NCI-H1694 treated with DMSO at 0.1 percent for 48 hours (cell line): ENCODE results near the gene WSB2.
A peak's percentile ranks its signal among the peaks of the same experiment; 100 is the strongest.
"Not testable (repeated sequence)": the region's sequence is repeated elsewhere in the genome, so short reads cannot be mapped to it uniquely, and the experiment has no call there.

Experiments used
- DNase-seq: peaks from one replicate; lab custom pipeline; 2025; lab: John Stamatoyannopoulos, UW

Gene WSB2

DNA sequence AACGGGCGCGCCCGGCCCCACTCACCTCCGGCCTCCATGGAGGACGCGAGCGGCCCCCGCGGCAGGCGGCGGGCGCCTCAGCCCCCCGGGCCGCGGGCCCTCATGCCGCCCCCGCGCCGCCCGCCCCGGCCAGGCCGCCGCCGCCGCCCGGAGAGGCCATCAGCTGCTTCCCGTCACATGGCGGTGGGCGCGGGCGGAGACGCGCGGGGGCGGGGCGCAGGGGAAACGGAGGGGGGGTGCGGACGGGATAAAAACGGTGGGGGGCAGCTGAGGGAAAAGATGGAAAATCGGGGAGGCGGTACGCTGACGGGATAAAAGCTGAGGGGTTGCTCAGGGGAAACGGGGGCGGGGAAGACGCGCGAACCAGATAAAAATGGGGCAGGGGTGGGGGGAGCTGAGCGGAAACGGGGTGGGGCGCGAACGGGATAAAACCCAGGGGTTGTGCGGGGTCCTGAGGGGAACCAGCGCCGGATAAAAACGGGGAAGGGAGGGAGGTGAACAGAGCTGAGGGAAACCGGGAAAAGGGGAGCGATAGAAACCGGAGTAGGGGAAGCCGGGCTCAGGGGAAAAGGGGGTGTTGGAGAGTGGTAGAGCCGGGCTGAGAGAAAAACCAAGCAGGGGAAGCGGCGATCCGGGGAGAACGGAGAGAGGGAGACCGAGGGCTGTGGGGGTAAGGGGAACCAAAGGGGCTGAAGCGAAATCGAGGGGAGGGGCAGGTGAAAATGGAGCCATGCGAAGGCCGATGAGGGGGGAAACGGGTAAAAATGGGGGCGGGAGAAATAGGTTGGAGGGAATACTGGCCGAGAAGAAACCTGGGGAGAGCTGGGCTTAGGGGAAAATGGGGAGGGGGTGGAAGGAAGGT is at the start of gene WSB2:
Gene WSB2 (minus strand): TSS at position 169 of the 862 bp plus-strand sequence. CDS start 131 bp downstream, at position 38.
- no peak for DNase-seq

DNA sequence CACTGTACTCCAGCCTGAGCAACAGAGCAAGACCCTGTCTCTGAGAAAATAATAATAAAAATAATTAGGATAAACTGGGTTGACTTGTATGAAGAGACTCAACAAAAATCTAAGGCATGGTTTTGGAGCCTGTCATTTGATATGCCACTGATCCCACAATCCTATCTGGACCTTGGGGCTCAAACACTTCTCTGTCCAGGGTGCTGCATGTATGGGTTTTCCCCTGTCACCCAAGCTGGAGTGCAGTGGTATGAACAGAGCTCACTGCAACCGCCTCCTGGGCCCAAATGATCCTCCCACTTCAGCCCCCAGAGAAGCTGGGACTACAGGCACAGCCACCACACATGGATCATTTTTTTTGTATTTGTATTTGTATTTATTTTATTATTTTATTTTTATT is 48.1 kb upstream of the WSB2 start:
- no peak for DNase-seq

DNA sequence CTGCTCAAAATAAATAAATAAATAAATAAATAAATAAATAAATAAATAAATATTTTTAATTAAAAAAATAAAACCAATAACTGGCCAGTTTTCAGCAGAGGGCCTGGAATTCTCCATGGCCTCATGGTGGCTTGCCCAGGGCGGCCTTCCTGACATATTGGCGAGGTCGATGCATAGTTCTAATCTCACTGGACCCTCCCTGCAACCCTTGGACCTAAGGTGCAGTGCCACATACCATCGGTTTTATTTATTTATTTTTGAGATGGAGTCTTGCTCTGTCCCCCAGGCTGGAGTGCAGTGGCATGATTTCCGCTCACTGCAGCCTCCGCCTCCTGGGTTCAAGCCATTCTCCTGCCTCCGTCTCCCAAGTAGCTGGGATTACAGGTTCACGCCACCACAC is 46.7 kb upstream of the WSB2 start:
- no peak for DNase-seq

DNA sequence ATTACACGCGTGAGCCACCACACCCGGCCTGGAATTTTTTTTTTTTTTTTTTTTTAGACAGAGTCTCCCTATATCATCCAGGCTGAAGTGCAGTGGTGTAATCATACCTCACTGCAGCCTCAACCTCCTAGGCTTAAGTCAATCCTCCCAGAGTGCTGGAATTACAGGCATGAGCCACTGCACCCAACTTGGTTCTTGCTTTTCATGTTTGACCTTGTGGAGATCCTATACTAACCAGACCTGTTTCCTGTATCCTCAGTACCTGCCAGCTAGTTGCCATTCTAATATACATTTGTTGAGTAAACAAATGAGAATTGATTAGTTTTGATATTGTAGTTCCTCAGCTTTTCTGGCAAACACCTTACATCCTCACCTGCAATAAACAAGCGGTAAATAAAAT is 46.0 kb upstream of the WSB2 start:
- DNase-seq, result no peak

DNA sequence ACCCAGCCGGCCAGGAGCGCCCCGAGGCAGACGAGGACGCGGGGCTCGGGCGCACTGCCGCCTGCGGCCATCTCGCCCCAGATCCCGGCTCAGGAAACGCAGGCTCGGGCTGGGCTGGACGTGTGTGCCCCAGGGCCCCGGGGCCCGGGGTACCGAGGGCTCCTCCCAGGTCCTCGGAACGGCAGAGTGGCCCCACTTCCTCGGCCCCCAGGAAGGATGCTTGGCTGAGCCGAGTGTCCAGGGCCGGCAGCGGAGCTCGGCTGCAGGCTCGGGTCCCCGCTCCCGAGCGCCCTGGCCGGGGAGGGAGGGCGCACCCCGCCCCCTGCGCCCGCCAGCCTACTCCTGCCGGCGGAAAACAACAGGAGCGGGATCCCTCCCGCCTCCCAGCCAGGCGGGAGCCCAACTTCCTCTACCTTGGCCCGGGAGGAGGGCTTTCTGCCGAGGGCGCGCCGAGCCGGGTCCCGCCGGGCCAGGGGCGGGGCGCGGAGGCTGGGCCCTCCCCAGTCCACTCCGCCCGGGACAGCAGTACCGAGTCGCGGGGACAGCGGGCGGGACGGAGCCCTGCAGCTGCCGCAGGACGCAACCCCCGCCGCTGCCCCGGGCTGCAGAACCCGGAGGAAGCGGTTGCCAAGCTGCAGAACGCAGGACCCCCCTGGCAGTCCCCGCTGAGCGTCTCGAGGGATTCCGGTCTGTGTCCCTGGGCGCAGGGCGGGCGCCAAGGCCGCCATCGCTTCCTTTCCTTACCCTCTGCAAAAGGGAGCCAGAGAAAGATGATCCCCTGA is 42.8 kb upstream of the WSB2 start, which contains the start of gene VSIG10:
Gene VSIG10 (minus strand): TSS at position 411 of the 782 bp plus-strand sequence. CDS start 340 bp downstream, at position 71.
- DNase-seq, result peak; percentile 35

DNA sequence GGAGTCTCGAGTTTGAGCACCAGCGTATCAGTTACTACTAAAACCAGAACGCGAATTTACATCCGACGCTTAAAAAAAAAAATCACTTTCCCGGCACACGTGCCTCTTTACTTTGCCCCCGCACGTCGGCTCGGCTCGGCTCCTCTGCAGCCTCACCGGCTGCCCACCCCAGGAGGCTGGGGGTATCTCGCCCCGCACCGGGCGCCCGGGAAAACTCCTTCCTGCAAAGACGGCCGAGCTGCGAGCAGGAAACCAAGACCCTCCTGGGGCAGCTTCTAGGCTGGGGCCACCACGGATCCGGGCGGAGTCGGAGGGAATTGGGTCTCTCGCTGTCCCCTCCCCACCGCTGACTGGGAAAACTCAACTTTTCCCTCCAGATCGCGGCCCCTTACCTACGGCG is 42.2 kb upstream of the WSB2 start:
- peak; percentile 17 for DNase-seq

DNA sequence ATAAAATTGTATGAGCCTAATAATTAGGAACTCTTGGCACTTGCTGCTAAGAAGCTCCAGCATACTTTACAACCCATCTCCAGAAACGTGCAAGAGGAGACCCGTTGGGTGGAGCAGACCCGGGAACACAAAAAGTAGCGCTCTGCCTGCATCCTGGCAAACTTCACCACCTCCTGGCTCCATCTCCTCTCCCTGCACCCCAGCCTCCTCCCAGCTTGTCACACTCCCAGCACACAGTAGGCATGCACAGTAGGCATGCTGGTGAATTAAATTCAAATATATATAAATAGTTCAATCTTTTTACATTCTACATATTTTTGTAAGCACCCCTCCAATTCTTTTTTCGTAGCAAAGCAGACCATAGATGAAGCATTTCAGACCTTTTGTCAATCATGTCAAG is 41.6 kb upstream of the WSB2 start:
- DNase-seq, result no peak

DNA sequence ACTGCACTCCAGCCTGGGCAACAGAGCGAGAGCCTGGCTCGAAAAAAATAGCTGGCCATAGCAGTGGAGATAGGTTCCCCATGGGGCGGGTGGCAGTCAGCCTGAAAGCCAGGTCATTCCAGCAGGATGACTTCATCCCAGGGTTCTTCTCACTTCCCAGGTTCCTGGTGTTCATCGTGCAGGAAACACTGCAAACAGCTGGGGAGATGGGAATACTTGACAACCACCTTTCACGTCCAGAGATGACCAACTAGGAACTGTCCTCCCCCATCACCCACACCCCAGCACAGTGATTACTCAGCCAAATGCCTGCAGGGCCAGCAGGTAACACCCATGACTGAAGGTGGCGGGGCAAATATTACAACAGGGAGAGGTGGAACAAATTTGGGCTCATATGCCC is 41.1 kb upstream of the WSB2 start:
- no peak for DNase-seq

DNA sequence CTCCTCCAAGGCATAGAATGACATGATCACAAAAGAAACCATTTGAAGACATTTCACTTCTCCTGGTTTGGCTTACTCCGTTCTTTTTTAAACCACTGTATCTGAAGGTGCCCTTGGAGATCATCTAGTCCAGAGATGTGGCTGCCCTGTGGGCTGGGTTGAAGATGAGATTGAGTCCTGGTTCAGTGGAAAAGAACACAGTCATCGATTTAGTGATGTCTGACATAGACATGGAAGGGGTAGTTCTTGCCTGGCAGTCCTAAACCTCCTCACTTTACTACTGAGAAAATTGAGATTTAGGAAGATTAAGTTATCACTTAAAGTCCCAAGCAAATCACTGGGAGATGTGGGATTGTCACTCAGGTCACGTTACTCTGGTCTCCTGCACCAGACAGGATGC is 40.1 kb upstream of the WSB2 start:
- DNase-seq, result no peak

DNA sequence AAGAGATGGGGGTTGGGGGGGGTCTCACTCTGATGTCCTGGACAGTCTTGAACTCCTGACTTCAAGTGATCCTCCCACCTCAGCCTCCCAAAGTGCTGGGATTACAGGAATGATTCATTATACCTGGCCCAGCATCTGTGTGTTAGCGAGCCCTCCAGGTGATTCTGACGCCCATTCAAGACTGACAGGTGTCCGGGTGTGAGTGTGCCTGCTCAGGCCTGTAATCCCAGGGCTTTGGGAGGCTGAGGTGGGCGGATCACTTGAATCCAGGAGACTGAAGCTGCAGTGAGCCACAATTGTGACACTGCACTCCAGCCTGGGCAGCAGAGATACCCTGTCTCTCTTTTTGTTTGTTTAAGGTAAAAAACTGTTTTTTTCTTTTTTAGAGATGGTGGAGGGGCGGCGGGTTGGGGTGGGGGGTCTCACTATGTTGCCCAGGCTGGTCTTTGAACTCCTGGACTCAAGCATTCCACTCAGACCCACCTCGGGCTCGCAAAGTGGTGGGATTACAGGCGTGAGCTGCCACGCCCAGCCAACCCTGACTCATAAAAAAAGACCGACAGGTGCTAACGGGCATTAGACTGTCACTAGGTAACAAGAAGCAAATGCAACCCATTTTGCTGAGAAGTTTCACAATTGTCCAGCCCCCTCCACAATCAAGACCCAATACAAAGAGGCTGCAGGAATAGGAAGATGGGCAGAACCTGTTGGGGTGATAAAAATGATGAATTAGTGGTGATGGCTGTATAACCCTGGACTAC is 38.1 kb upstream of the WSB2 start:
- no peak for DNase-seq

DNA sequence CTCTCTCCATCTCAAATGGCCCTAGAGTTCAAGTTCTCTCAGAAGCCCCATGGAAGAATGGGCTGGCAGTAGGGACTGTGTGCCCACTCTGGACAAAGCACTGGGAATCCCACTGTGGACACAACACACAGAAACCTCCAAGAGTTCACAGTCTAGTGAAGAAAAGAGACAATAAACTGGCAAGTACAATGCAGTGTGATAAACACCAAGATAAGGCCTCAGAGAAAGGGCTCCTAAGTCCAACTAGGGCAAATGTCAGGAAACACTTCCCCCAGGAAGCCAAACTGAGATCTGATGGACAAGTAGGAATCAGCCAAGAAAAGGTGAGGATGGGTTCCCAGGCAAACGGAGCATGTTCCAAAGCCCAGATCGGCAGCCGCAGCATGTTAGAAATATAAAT is 37.4 kb upstream of the WSB2 start:
- DNase-seq, result no peak

DNA sequence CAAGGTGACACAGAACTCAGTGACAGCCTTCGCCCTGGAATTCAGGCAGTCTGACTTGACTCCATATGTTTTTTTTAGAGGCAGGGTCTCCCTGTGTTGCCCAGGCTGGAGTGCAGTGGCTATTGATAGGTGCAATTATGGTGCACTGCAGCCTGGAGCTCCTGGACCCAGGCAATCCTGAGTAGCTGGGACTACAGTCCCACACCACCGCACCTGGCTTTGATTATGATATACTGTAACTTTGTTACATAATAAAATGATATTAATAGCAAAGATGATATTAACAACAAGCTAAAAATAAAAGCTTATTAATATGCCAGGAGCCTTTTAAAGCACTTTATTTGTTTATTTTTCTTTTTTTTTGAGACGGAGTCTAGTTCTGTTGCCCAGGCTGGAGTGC is 33.1 kb upstream of the WSB2 start:
- DNase-seq, result no peak

DNA sequence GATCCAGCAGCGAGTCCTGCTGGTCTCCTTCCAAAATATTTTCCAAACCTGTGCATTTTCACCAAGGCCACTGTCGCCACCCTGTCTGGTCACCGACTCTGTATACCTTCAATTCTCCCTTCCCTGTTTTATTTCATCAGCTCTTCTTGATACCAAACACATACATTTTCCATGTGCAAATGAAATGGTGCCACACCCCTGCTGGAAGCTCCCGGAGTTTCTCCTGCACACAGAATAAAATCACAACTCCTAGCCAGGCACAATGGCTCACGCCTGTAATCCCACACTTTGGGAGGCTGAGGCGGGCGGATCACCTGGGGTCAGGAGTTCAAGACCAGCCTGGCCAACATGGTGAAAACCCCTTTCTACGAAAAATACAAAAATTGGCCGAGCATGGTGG is 28.8 kb upstream of the WSB2 start:
- no peak for DNase-seq

DNA sequence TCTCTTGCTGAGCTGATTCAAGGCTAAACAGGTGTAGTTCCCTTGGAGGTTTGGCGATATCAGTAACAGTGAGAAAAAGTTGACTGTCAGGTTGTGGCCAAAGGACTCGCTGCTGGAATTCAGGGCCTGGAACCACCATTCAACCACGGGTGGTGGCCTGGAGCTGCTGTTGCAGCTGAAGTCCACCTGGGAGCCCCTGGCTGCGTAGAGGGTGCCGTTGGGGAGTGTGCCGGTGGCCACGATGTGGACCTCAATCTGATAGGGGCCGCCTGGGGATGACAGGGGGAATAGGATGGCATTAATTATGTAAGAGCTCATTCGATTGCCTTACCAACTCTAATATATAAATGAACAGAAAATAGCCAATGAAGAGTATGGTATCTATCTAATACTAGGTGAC is 21.2 kb upstream of the WSB2 start:
- no peak for DNase-seq

DNA sequence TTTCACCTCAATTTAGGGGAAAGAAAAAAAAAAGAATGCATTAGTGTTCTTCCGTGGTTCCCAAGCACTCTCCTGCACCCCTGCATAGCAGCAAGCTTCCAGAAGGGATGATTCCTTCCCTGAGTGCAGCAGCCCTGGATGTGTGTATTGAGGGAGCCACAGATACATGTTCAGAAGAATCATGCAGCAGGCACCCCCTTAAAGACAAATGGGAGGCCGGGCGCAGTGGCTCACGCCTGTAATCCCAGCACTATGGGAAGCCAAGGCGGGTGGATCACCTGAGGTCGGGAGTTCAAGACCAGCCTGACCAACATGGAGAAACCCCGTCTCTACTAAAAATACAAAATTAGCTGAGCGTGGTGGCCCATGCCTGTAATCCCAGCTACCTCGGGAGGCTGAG is 20.5 kb upstream of the WSB2 start:
- not testable (repeated sequence) for DNase-seq

DNA sequence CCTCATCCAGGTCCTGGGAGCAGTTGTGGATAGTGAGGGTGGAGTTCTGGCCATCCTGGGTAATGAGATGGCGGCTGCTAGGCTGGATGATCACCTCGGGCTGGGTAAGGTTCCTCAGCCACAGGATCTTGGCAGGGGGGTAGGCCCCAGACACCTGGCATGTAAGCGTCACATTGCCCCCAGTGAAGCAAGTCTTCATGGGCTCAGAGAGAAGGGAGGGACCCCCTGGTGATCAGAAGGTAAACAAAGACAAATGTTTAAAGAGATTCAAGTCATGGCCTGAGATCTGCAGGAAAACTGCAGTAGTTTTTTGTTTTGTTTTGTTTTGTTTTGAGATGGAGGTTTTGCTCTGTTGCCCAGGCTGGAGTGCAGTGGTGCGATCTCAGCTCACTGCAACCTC is 12.8 kb upstream of the WSB2 start:
- no peak for DNase-seq

DNA sequence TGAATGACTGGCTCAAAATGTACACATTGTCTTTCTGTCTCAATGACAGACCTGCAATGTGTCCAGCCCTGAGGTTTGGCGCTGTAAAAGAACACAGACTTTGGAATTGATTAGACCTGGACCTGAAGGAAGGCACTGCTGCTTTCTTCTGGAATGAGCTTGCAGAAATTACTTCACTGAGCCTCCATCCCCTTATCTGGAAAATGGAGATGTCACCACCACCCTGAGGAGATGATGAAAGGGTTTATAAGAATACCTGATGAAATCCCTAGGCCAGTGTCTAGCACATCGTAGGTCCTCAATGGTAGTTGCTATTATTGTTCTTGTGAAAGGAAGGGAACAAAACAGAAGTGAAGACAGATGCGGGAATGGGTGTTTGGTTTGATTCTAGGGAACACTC is 9.7 kb upstream of the WSB2 start:
- DNase-seq, result no peak

DNA sequence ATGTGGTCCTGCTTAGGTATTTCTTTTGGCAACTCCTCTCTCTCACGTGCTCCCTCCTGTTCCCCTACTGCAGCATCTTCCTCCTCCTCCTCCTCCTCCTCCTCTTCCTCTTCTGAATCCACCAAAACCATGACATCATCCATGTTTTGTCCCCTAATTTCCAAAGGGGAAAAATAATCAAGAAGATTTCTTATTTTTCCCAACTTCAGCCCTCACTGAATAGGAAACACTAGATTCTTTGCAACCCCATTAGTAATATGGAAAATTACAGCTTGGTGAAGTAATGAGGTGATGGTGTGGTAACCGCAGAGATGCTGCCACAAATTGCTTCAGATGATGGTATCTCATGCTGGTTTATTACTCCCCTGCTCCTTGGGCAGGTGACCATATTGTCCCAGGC is 7.5 kb upstream of the WSB2 start:
- DNase-seq, result no peak

DNA sequence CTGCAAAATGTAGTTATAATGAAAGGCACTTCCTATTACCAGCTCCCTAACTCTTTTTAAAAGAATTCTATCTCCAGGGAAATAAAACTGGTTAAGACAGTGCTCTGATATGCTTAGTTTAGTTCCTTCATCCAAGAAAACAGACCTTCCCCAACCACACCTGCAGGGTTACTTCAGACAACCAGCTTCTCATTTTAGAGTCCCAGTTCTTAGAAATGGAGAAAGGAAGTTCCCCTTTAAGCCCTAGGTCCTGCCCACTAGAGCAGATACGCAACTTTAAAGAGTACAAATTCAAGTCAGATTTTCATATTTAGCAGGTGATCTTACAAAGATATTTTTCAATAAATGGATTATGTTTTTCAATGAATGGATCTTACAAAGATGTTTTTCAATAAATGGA is 4.4 kb upstream of the WSB2 start:
- DNase-seq, result no peak

DNA sequence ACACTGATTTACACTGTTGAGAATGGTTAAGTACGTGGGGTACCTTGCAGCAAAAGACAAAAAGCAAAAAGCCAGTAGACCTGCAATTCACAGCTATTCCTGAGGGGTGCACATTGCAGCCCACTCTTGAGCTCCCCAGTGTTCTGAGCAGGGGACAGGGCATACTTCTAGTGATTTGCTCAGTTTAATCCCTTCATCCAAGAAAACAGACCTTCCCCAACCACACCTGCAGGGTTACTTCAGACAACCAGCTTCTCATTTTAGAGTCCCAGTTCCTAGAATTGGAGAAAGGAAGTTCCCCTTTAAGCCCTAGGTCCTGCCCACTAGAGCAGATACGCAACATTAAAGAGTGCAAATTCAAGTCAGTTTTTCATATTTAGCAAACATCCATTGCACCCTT is 3.6 kb upstream of the WSB2 start:
- no peak for DNase-seq

DNA sequence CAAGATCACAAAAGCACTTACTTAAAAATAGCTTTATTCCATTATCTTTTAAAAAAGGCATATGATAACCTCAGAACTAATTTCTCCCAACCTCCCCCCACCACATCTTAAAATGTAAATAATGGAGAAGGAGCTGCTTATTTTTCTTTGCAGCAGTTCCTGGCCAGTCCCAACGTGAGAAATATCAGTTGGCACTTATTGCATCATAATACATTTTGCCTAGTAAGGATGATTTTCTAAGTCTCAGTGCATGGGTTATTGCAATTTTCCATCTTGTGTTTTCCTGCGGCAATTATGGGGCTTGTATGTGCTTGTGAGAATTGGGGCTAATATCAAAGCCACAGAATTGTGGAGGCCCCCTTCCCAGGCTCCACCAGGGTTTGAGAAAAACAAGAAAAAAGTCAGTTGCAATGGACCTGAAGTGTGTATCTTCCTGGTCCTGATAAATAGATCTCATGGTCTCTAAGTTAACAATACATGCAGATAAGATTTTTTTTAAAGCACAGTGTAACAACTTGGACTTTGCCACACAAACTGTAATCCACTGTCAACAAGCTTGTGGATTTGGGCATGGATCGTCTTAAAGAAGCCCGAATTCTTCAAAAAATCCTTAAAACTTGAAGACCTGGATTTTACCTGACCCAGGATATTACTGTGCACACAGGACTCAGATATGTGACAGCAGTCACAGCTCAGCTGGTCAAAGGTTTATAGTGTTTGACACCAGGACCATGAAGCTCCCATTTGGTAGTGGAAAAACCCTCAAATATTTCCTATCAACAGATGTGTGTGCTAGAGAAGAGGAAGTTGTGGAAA is 2.8 kb upstream of the WSB2 start:
- DNase-seq, result no peak
